Pancreas (tissue), 10 donors: Measurements from ENCODE around the gene MRPL55. TPM values are rescaled to one million over a fixed set of nuclear protein-coding genes. Genes with fewer than 3 reads are reported as not detected.

Experiments used
- ATAC-seq, 4 donors: fragments of 200-7000 bp; cut with Tn5 transposase; one replicate each; pipeline versions ENCODE4 v1.8.0 to v1.9.1; 2020; ENCODE audit warnings: mild to moderate bottlenecking in 4 of 4, moderate library complexity in 4 of 4
- DNase-seq, 6 donors: peaks; one replicate each; pipeline ENCODE4 v3.0.0-alpha.2; 2020
- FAIRE-seq: peaks from 2 replicates; lab custom pipeline; 2012; peaks lifted over from hg19 to GRCh38; lab: Jason Lieb, UNC
- H3K27ac ChIP-seq, 4 donors: fragments of 200-600 bp; sonication (generic); 1 replicate in 3 of 4; 2 replicates in 1 of 4; pipeline versions ENCODE4 v1.5.0 to v1.8.0; 2020
- H3K27me3 ChIP-seq, 4 donors: fragments of 200-600 bp; one replicate each; pipeline ENCODE4 v1.8.0; 2021
- H3K36me3 ChIP-seq, 3 donors: fragments of 200-600 bp; sonication (generic) in 1 of 3; one replicate each; pipeline versions ENCODE4 v1.5.0 to v1.8.0; 2020 to 2021
- H3K4me1 ChIP-seq, 3 donors: fragments of 200-600 bp; one replicate each; pipeline ENCODE4 v1.8.0; 2021
- H3K4me3 ChIP-seq, 4 donors: fragments of 200-600 bp; sonication (generic) in 2 of 4; one replicate each; pipeline versions ENCODE4 v1.5.0 to v1.8.0; 2020 to 2021
- H3K9me3 ChIP-seq, 4 donors: fragments of 200-600 bp; one replicate each; pipeline ENCODE4 v1.8.0; 2021
- WGBS, 2 donors: extraction: QIAGEN DNeasy Blood & Tissue Kit; methylation state at CpG; one replicate each; pipeline ENCODE4 v1.1.7; 2013; 5-methylcytosine and 5-hydroxymethylcytosine counted together
- intact Hi-C, 3 donors: fragments of 100-400 bp; cut with DNase I; formaldehyde crosslinking; loops; one replicate each; pipeline versions ENCODE4 v1.11.1 to v1.14.2; 2022
- polyA plus RNA-seq, 2 donors: library from polyadenylated mRNA; stranded (reverse); fragments of 200-250 nt; gene quantifications; one replicate each; pipeline ENCODE4 v1.2.3, GENCODE V29; 2013
- total RNA-seq, 6 donors: library from RNA; stranded (reverse); fragmentation: NEBNext Ultra II Directional in 4 of 6; extraction: Animal tissue kit (Norgen Biotek cat#: 25700) in 4 of 6; gene quantifications; one replicate each; pipeline versions ENCODE4 v1.2.1 to v1.2.4, GENCODE V29; 2021 to 2023
- TF ChIP-seq, protein P1 (sequence below), 4 donors: fragments of 200-600 bp; sonication (generic) in 3 of 4; IDR thresholded peaks; one replicate each; pipeline versions ENCODE4 v1.5.0 to v1.8.0; 2021; ENCODE audit warnings: antibody characterized with exemption in 4 of 4
- donor health status: healthy with polysubstance abuse.
- donor health status: DM: no; HTN: no; CAD: no; lungs with moderate emphysema.
- donor health status: DM: no; HTN: no; CAD: no.
- donor health status: control.
- donor health status: control.
- donor health status: Bipolar disorder and iron deficiency.
- donor health status: DM: yes; HTN: yes; CAD: no.
- donor health status: DM: no; HTN: no; CAD: no.
- donor health status: DM: no; HTN: no; CAD: no.
- donor health status: DM: yes; HTN: yes; CAD: no.

MRPL55 gene
- total and polyA plus RNA-seq, 8 donors: 18.1 to 113 (median 24.0) TPM

DNA sequence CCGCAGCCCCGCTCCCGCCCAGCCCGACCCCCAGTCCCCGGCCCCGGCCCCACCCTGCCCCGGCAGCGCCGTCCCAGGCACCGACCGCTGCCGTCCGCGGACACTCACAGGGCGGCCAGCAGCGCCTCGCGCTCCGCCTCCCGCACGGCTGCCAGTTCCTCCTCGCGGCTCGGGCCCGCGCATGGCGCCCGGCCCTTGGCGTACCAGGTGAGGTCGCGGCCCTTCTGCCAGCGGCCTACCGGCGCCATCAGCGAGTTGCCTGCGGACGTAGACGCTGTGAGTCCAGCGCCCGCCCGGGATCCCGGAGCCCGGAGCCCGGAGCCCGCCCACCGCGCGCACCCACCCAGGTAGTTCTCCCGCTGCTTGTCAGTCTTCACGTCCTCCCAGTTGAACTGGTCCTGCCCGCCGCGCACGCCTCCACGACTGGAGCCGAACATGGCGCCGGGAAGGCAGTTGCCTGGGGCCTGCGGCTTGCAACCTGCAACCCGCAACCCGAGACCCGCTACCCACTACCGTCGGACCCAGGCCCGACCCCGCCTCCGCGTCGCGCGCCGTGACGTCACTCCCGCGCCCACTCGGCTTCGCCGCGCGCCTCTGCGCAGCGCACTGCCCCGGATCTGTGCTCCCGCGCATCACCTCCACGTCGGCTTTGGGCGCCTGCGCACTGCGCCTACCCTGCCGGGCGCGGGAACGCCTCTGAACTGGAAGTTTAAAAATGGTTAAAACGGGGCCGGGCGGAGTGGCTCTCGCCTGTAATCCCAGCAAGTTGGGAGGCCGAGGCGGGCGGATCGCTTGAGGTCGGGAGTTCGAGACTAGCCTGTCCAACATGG lies 6.1 kb downstream of the MRPL55 start, which contains the start of gene C1orf35:
TSS of gene C1orf35 (minus strand) at position 535 of the 830 bp plus-strand sequence. CDS start at position 437, 98 bp downstream.
- peaks cover 0 to 21% (median 0%) of the 10 kb centered on the region in 3 donors for H3K36me3 ChIP-seq
- DNase-seq (peak; percentile 89 to 98 (median 94)), FAIRE-seq (no peak), ATAC-seq (peak; percentile 85 to 93 (median 86))
- no peaks in the 10 kb centered on the region for H3K9me3 ChIP-seq
- H3K27me3 ChIP-seq: no peaks in the 10 kb centered on the region
- H3K4me1 ChIP-seq: peaks cover 0 to 12% (median 0%) of the 10 kb centered on the region in 3 donors
- H3K27ac ChIP-seq: peak within 1 kb of the TSS; percentile 81 to 94 (median 90)
- WGBS, 2 donors: 0% methylated on average over 68 to 104 of the region's 104 CpGs
- intact Hi-C loops: no loop called here
- peak within 1 kb of the TSS; percentile 56 to 77 (median 70) for H3K4me3 ChIP-seq
- TF ChIP-seq, protein P1, sequence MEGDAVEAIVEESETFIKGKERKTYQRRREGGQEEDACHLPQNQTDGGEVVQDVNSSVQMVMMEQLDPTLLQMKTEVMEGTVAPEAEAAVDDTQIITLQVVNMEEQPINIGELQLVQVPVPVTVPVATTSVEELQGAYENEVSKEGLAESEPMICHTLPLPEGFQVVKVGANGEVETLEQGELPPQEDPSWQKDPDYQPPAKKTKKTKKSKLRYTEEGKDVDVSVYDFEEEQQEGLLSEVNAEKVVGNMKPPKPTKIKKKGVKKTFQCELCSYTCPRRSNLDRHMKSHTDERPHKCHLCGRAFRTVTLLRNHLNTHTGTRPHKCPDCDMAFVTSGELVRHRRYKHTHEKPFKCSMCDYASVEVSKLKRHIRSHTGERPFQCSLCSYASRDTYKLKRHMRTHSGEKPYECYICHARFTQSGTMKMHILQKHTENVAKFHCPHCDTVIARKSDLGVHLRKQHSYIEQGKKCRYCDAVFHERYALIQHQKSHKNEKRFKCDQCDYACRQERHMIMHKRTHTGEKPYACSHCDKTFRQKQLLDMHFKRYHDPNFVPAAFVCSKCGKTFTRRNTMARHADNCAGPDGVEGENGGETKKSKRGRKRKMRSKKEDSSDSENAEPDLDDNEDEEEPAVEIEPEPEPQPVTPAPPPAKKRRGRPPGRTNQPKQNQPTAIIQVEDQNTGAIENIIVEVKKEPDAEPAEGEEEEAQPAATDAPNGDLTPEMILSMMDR (IDR thresholded peaks at IDR 0.05): no peak

DNA sequence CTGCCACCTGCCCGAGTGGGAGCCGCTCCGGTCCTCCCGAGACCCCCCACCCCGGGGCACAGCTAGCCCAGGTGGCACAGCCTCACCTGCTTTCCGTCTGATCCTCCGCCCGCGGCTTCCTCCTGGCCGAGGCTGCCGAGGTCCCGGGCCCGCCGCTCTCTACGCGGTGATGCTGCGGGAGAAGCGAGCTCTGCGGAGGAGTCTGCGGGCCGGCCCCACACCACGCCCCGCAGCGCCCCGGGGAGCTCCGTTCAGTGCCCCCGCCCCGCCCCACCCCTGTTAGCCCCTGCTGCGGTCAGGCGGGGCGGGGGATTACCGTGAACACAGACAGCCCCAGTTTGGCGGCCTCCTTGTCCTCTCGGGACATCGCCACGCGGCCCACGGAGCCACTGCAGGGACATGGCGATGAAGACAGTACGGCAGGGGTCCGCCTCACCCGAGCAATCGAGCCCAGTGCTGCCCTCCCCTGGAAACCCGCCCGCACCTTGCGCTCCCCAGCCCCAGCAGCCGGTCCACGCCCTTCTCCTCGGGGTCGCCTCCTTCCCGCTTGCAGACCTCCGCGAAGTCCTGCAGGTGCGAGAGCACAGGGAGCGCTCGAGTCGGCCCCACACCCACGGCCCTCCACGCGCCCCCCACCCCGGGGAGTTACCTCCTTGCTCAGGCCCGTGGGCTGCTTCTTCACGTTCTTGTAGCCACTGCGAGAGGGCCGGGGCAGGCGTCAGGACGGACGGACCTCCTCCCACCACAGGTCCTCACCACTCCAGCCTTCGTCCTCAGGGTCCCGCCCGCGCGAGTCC lies 6.9 kb downstream of the MRPL55 start:
- Histone ChIP-seq H3K4me1 (peaks cover 0 to 9% (median 0%) of the 10 kb centered on the region in 3 donors), H3K36me3 (peaks cover 0 to 29% (median 3%) of the 10 kb centered on the region in 3 donors), H3K9me3 (no peaks in the 10 kb centered on the region), H3K4me3 (peak overlapping the region; percentile 56 to 77 (median 70)), H3K27ac (peak overlapping the region; percentile 81 to 94 (median 90)), H3K27me3 (no peaks in the 10 kb centered on the region)
- 3 to 4% methylated on average over 40 to 73 of the region's 73 CpGs for WGBS, 2 donors
- peak in 4 of 6 donors; percentile 61 to 89 (median 74) for DNase-seq
- ATAC-seq: peak; percentile 18 to 35 (median 32)
- intact Hi-C loops: no loop called here
- TF ChIP-seq, protein P1 (IDR thresholded peaks at IDR 0.05): no peak
- no peak for FAIRE-seq

DNA sequence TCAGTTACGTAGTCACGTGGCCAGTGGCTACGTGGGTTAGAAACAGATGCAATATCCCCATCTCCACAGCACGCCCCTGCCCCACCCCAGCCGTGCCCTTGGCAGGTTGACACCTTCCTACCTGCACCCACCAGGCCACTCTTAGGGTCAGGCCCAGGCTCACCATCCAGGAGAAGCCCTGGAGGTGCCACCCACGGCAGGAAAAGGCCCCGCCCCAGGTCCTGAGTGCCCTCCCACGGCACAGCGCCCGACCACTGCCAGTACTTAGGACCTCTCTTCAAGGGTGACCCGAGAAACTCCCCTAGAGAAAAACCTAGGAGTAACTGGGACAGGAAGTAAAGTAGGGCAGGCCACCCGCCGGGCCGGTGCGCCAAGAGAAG lies 7.5 kb downstream of the MRPL55 start:
- peak overlapping the region in 2 of 4 donors; percentile 81 to 92 for H3K27ac ChIP-seq
- no peak for ATAC-seq
- peak overlapping the region; percentile 56 to 77 (median 70) for H3K4me3 ChIP-seq
- WGBS, 2 donors: 21 to 24% methylated on average over 15 of the region's 15 CpGs
- no peaks in the 10 kb centered on the region for H3K27me3 ChIP-seq
- intact Hi-C loops: no loop called here
- H3K36me3 ChIP-seq: peaks cover 0 to 33% (median 9%) of the 10 kb centered on the region in 3 donors
- DNase-seq: peak in 3 of 6 donors; percentile 50 to 63 (median 52)
- no peak for FAIRE-seq
- no peaks in the 10 kb centered on the region for H3K9me3 ChIP-seq
- peaks cover 0 to 9% (median 0%) of the 10 kb centered on the region in 3 donors for H3K4me1 ChIP-seq
- TF ChIP-seq, protein P1 (IDR thresholded peaks at IDR 0.05): no peak

DNA sequence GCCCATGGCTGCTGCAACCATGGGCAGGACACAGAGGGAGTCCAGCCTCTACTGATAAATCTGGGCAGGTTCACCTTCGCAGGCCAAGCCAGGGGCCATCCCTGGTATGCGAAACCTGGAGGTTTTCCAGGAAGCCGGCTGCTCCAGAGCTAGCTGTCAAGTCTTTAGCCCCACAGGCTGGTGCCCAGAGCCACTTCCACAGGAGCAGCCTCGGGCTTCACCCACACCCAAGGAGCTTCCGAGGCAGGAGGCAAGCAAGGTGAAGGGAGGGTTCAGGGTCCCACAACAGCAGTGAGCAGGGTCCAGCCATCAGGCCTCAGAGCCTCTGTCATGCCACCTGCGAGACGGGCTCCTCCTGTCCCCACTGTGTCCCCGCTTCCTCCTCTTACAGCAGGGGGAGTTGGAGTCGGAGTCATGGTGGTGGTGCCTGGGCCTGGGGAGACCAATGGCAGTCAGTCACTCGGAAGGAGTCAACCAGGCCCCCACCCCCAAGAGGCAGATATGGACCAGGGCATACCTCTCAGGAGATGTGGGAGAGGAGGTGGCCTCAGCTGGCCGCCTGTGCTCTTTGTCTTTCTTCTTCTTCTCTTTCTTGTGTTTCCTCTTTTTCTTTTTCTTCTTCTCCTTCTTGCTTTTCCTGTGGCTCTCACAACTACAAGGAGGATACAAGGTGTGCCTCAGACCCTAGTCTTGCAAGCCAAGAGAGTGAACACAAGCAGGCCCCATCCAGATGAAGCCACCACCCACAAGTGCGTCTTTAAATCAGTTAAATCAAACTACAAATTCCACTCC lies 8.1 kb downstream of the MRPL55 start:
- peak overlapping the region in 2 of 4 donors; percentile 56 to 73 for H3K4me3 ChIP-seq
- intact Hi-C loops: no loop called here
- H3K27me3 ChIP-seq: no peaks in the 10 kb centered on the region
- no peak for ATAC-seq
- H3K36me3 ChIP-seq: peaks cover 0 to 33% (median 9%) of the 10 kb centered on the region in 3 donors
- DNase-seq: peak in 2 of 6 donors; percentile 49 to 65
- no peak for FAIRE-seq
- no peak overlapping the region for H3K27ac ChIP-seq
- H3K9me3 ChIP-seq: no peaks in the 10 kb centered on the region
- H3K4me1 ChIP-seq: peaks cover 0 to 9% (median 0%) of the 10 kb centered on the region in 3 donors
- 55 to 58% methylated on average over 12 of the region's 12 CpGs for WGBS, 2 donors
- TF ChIP-seq, protein P1 (IDR thresholded peaks at IDR 0.05): no peak
